H1 (cell line): ENCODE data around the gene EIPR1. TPM values are rescaled to one million over a fixed set of nuclear protein-coding genes. Genes with fewer than 3 reads are reported as not detected.

Experiments
- CTCF ChIA-PET: fragments of 300-600 bp; sonication (Branson Sonifier 250); formaldehyde crosslinking; loops from one replicate; lab custom pipeline; 2021; ENCODE audit not compliant: partially characterized antibody; lab: Charles Lee
- POLR2A ChIA-PET: fragments of 300-600 bp; sonication (Branson Sonifier 250); formaldehyde crosslinking; loops from one replicate; lab custom pipeline; 2021; ENCODE audit warnings: inconsistent platforms; ENCODE audit not compliant: partially characterized antibody; lab: Charles Lee
- DNase-seq, 2 experiments: peaks; one replicate each; pipeline versions ENCODE4 v3.0.0 to v3.0.0-alpha.2; 2010 to 2022; ENCODE audit warnings: low spot score in 2 of 2, low read depth in 1 of 2, mixed read lengths in 1 of 2
- FAIRE-seq: peaks from 2 replicates; lab custom pipeline; 2011; peaks lifted over from hg19 to GRCh38; lab: Jason Lieb, UNC
- H2AFZ ChIP-seq: 2 replicates; pipeline ENCODE4 v1.8.1; 2012; ENCODE audit warnings: low read length, inconsistent platforms
- H2AK5ac ChIP-seq: 2 replicates; pipeline ENCODE4 v1.6.1; 2013; ENCODE audit warnings: low read depth, low read length
- H2BK120ac ChIP-seq: replicated peaks from 2 replicates; pipeline ENCODE3; 2013; ENCODE audit warnings: low read depth, low read length, inconsistent platforms
- H2BK12ac ChIP-seq: 2 replicates; pipeline ENCODE4 v1.6.1; 2013; ENCODE audit warnings: low read depth, low read length
- H2BK15ac ChIP-seq: 2 replicates; pipeline ENCODE4 v1.6.1; 2013; ENCODE audit warnings: low read length
- H2BK20ac ChIP-seq: 2 replicates; pipeline ENCODE4 v1.6.1; 2013; ENCODE audit warnings: low read length
- H2BK5ac ChIP-seq: 2 replicates; pipeline ENCODE4 v1.6.1; 2013; ENCODE audit warnings: low read depth, low read length
- H3K14ac ChIP-seq: 2 replicates; pipeline ENCODE4 v1.6.1; 2013; ENCODE audit warnings: inconsistent platforms; ENCODE audit not compliant: insufficient read length
- H3K18ac ChIP-seq: 2 replicates; pipeline ENCODE4 v1.6.1; 2013; ENCODE audit warnings: low read length; ENCODE audit errors: extremely low read depth
- H3K23ac ChIP-seq: 2 replicates; pipeline ENCODE4 v1.6.1; 2013; ENCODE audit warnings: inconsistent platforms; ENCODE audit not compliant: insufficient read length
- H3K23me2 ChIP-seq: 2 replicates; pipeline ENCODE4 v1.6.1; 2013; ENCODE audit warnings: low read depth, low read length
- H3K27ac ChIP-seq: 2 replicates; pipeline ENCODE4 v1.6.1; 2011; ENCODE audit warnings: low read depth, low read length, inconsistent platforms
- H3K27me3 ChIP-seq, 4 experiments: replicated peaks in 1 of 4; 1 replicate in 1 of 4; 2 replicates in 3 of 4; pipeline versions ENCODE4 v1.6.1 to v1.8.1; 2011 to 2013; ENCODE audit warnings: low read length in 3 of 4, mild to moderate bottlenecking in 3 of 4, inconsistent platforms in 2 of 4, mixed read lengths in 2 of 4, moderate library complexity in 1 of 4; ENCODE audit not compliant: control insufficient read depth in 3 of 4, insufficient read depth in 3 of 4; ENCODE audit errors: extremely low read depth in 1 of 4
- H3K36me3 ChIP-seq, 4 experiments: 2 replicates each; pipeline versions ENCODE4 v1.6.1 to v1.8.1; 2011 to 2013; ENCODE audit warnings: mild to moderate bottlenecking in 4 of 4, low read length in 3 of 4, moderate library complexity in 2 of 4, control low read depth in 1 of 4, inconsistent platforms in 1 of 4; ENCODE audit not compliant: insufficient read depth in 4 of 4, control insufficient read depth in 2 of 4
- H3K4ac ChIP-seq: replicated peaks from 2 replicates; pipeline ENCODE3; 2013; ENCODE audit warnings: low read length, low read depth, mixed read lengths, inconsistent platforms; ENCODE audit not compliant: insufficient read length
- H3K4me1 ChIP-seq, 4 experiments: replicated peaks in 1 of 4; 1 replicate in 1 of 4; 2 replicates in 3 of 4; pipeline versions ENCODE4 v1.6.1 to v1.8.1; 2011 to 2013; ENCODE audit warnings: low read length in 3 of 4, inconsistent platforms in 2 of 4, mixed read lengths in 1 of 4; ENCODE audit not compliant: insufficient read depth in 4 of 4, control insufficient read depth in 3 of 4
- H3K4me2 ChIP-seq, 2 experiments: 2 replicates each; pipeline versions ENCODE4 v1.6.1 to v1.8.1; 2011 to 2013; ENCODE audit warnings: low read depth in 2 of 2, low read length in 2 of 2, control low read depth in 1 of 2, inconsistent platforms in 1 of 2, mild to moderate bottlenecking in 1 of 2; ENCODE audit not compliant: insufficient read depth in 1 of 2
- H3K4me3 ChIP-seq, 4 experiments: fragments of 200-600, 300-600 bp in 1 of 4; sonication (generic), shearing (Covaris generic), sonication (Bioruptor Twin) in 1 of 4; 2 replicates each; pipeline versions ENCODE4 v1.5.1 to v1.8.1; 2011 to 2016; ENCODE audit warnings: low read length in 4 of 4, low read depth in 3 of 4, control low read depth in 2 of 4, inconsistent platforms in 2 of 4, mild to moderate bottlenecking in 2 of 4, mixed read lengths in 1 of 4, moderate library complexity in 1 of 4; ENCODE audit not compliant: insufficient read depth in 2 of 4; ENCODE audit errors: extremely low read depth in 1 of 4
- H3K56ac ChIP-seq: replicated peaks from 2 replicates; pipeline ENCODE3; 2013; ENCODE audit warnings: low read depth, mild to moderate bottlenecking, mixed read lengths, low read length, inconsistent platforms; ENCODE audit not compliant: insufficient read length
- H3K79me1 ChIP-seq: 2 replicates; pipeline ENCODE4 v1.6.1; 2013; ENCODE audit warnings: low read depth, low read length, control low read depth
- H3K79me2 ChIP-seq, 2 experiments: 2 replicates each; pipeline versions ENCODE4 v1.6.1 to v1.8.1; 2012 to 2013; ENCODE audit warnings: low read length in 2 of 2, mild to moderate bottlenecking in 2 of 2, inconsistent platforms in 1 of 2; ENCODE audit not compliant: insufficient read depth in 2 of 2, control insufficient read depth in 1 of 2
- H3K9ac ChIP-seq, 4 experiments: replicated peaks in 1 of 4; 1 replicate in 1 of 4; 2 replicates in 3 of 4; pipeline versions ENCODE4 v1.6.1 to v1.8.1; 2011 to 2013; ENCODE audit warnings: low read depth in 3 of 4, low read length in 3 of 4, control low read depth in 2 of 4, mild to moderate bottlenecking in 2 of 4, moderate library complexity in 2 of 4, inconsistent platforms in 1 of 4; ENCODE audit errors: extremely low read depth in 1 of 4
- H3K9me3 ChIP-seq, 2 experiments: 2 replicates each; pipeline versions ENCODE4 v1.6.1 to v1.8.1; 2012 to 2013; ENCODE audit warnings: mild to moderate bottlenecking in 2 of 2, moderate library complexity in 2 of 2, control low read depth in 1 of 2, inconsistent platforms in 1 of 2, low read depth in 1 of 2, low read length in 1 of 2, mixed read lengths in 1 of 2; ENCODE audit not compliant: insufficient read depth in 2 of 2
- H4K20me1 ChIP-seq, 2 experiments: replicated peaks in 1 of 2; 2 replicates each; pipeline versions ENCODE3 to v1.8.1; 2011 to 2013; ENCODE audit warnings: inconsistent platforms in 2 of 2, low read length in 2 of 2, mild to moderate bottlenecking in 1 of 2; ENCODE audit not compliant: insufficient read depth in 2 of 2, control insufficient read depth in 1 of 2
- H4K5ac ChIP-seq: 2 replicates; pipeline ENCODE4 v1.6.1; 2013; ENCODE audit warnings: low read length, low read depth, mixed read lengths, inconsistent platforms; ENCODE audit not compliant: insufficient read length
- H4K8ac ChIP-seq: 2 replicates; pipeline ENCODE4 v1.8.0; 2013; ENCODE audit warnings: mild to moderate bottlenecking, moderate library complexity, low read length, inconsistent platforms; ENCODE audit not compliant: insufficient read depth; ENCODE audit errors: extremely low read depth
- H4K91ac ChIP-seq: replicated peaks from 2 replicates; pipeline ENCODE3; 2013; ENCODE audit warnings: low read length, mixed read lengths, inconsistent platforms; ENCODE audit not compliant: insufficient read length
- BACH1 ChIP-seq: IDR thresholded peaks from 2 replicates; pipeline ENCODE4 v1.6.1; 2012; ENCODE audit warnings: low read length, improper control_type of control experiment
- BCL11A ChIP-seq, 2 experiments: IDR thresholded peaks; one replicate each; pipeline ENCODE4 v1.6.1; 2011; ENCODE audit warnings: low read depth in 2 of 2, low read length in 2 of 2, mild to moderate bottlenecking in 2 of 2
- CEBPB ChIP-seq: IDR thresholded peaks from 2 replicates; pipeline ENCODE4 v1.6.1; 2012; ENCODE audit warnings: low read depth, low read length
- CTCF ChIP-seq, 3 experiments: IDR thresholded peaks; 1 replicate in 2 of 3; 2 replicates in 1 of 3; pipeline versions ENCODE4 v1.5.1 to v1.6.1; 2011; ENCODE audit warnings: low read length in 3 of 3, mild to moderate bottlenecking in 3 of 3, inconsistent platforms in 2 of 3, low read depth in 1 of 3, moderate library complexity in 1 of 3; ENCODE audit not compliant: insufficient read depth in 1 of 3; ENCODE audit errors: control extremely low read depth in 1 of 3
- GABPA ChIP-seq: IDR thresholded peaks from 2 replicates; pipeline ENCODE4 v1.6.1; 2011; ENCODE audit warnings: mild to moderate bottlenecking, low read length, moderate library complexity, borderline replicate concordance; ENCODE audit not compliant: insufficient read depth
- HDAC2 ChIP-seq, 2 experiments: fragments of 300-600 bp in 1 of 2; sonication (generic) in 1 of 2; IDR thresholded peaks; 2 replicates each; pipeline ENCODE4 v1.6.1; 2011 to 2012; ENCODE audit warnings: low read depth in 2 of 2, low read length in 2 of 2, mild to moderate bottlenecking in 2 of 2, moderate library complexity in 2 of 2, borderline replicate concordance in 1 of 2, inconsistent platforms in 1 of 2
- PHF8 ChIP-seq: fragments of 200-600 bp; sonication (generic); conservative IDR thresholded peaks from 2 replicates; pipeline ENCODE4 v1.7.1; 2012; ENCODE audit warnings: low read depth, mild to moderate bottlenecking, inconsistent platforms, low read length, moderate library complexity
- POLR2AphosphoS5 ChIP-seq: IDR thresholded peaks from 2 replicates; pipeline ENCODE4 v1.6.1; 2011; ENCODE audit warnings: low read depth, low read length
- SIRT6 ChIP-seq: IDR thresholded peaks from one replicate; pipeline ENCODE4 v1.7.1; 2012; ENCODE audit warnings: low read length, inconsistent platforms
- SRF ChIP-seq: IDR thresholded peaks from 2 replicates; pipeline ENCODE4 v1.6.1; 2011; ENCODE audit warnings: mild to moderate bottlenecking, low read depth, low read length, moderate library complexity
- SUZ12 ChIP-seq: fragments of 200-600 bp; sonication (generic); IDR thresholded peaks from 2 replicates; pipeline ENCODE4 v1.6.1; 2012; ENCODE audit warnings: mild to moderate bottlenecking, inconsistent platforms, low read length, moderate library complexity, mixed read lengths
- TAF1 ChIP-seq: IDR thresholded peaks from 2 replicates; pipeline ENCODE4 v1.6.1; 2011; ENCODE audit warnings: mild to moderate bottlenecking, low read depth, low read length
- WGBS, 2 experiments: shearing (Covaris generic) in 1 of 2; methylation state at CpG; one replicate each; pipeline versions ENCODE4 v1.1.6 to v1.1.7; 2013 to 2015; ENCODE audit warnings: low lambda C conversion rate in 2 of 2, mixed read lengths in 2 of 2, inconsistent platforms in 1 of 2, low coverage in 1 of 2, missing lambda C conversion rate in 1 of 2; ENCODE audit not compliant: insufficient replicate concordance in 2 of 2, insufficient coverage in 1 of 2, insufficient read length in 1 of 2; ENCODE audit errors: extremely low coverage in 1 of 2, missing lambda C conversion rate in 1 of 2; 5-methylcytosine and 5-hydroxymethylcytosine counted together
- polyA plus RNA-seq, 7 experiments: library from polyadenylated mRNA; depleted of rRNA in 3 of 7; stranded (reverse) in 5 of 7; unstranded in 2 of 7; fragments of >200 nt in 5 of 7; fragments of 200-250 nt in 2 of 7; gene quantifications; 1 replicate in 5 of 7; 2 replicates in 1 of 7; 4 replicates in 1 of 7; pipeline versions ENCODE4 v1.2.1 to v1.2.3, GENCODE V29; 2011 to 2013; ENCODE audit warnings: missing spikeins in 2 of 7, mixed read lengths in 2 of 7
- total RNA-seq: library from RNA; stranded (reverse); fragmentation: NEBNext Ultra II Directional; extraction: Animal tissue kit (Norgen Biotek cat#: 25700); gene quantifications from 2 replicates; pipeline ENCODE4 v1.2.1, GENCODE V29; 2021

Gene EIPR1
- total and polyA plus RNA-seq, 2 of the 8 experiments (the other 6 are each of a cell fraction or from before 2014, with no cell fraction given): 26.3 to 56.4 TPM

GRCh38 chr2:3294069-3294468 is 83.5 kb downstream of the EIPR1 start:
- peaks cover 4 to 10% of the 10 kb centered on the region in 2 experiments for H4K20me1 ChIP-seq
- no peak overlapping the region for H2BK12ac ChIP-seq
- CTCF ChIA-PET: no interaction called here
- H2BK5ac ChIP-seq: no peak overlapping the region
- no peak overlapping the region for H2BK15ac ChIP-seq
- H2BK20ac ChIP-seq: no peak overlapping the region
- no peak for FAIRE-seq
- H3K36me3 ChIP-seq: no peaks in the 10 kb centered on the region
- peaks cover 11% of the 10 kb centered on the region for H3K79me1 ChIP-seq
- H3K23ac ChIP-seq: no peak overlapping the region
- peaks cover 0 to 6% (median 1%) of the 10 kb centered on the region in 4 experiments; a peak in 2 of 7 replicates for H3K4me1 ChIP-seq
- H3K27ac ChIP-seq: no peak overlapping the region
- no peak overlapping the region for H3K56ac ChIP-seq
- no peaks in the 10 kb centered on the region for H3K9me3 ChIP-seq
- H3K23me2 ChIP-seq: peaks cover 22% of the 10 kb centered on the region; the same call in 1 of the 2 replicates
- no peak overlapping the region for H3K18ac ChIP-seq
- H3K9ac ChIP-seq: no peak overlapping the region
- H2AK5ac ChIP-seq: no peak overlapping the region
- no peak overlapping the region for H3K4me2 ChIP-seq
- no peak overlapping the region for H3K14ac ChIP-seq
- no peak overlapping the region for H4K5ac ChIP-seq
- no peak for DNase-seq
- no peaks in the 10 kb centered on the region for H3K27me3 ChIP-seq
- no peak overlapping the region for H2BK120ac ChIP-seq
- H3K4ac ChIP-seq: no peak overlapping the region
- no peaks in the 10 kb centered on the region; a peak in 2 of 4 replicates for H3K79me2 ChIP-seq
- no peak overlapping the region for H2AFZ ChIP-seq
- POLR2A ChIA-PET: interaction anchor here (1.0 kb wide), 1 partner anchor 9 kb away, joined by 3 read pairs; no protein-coding TSS in a partner anchor
- no peak overlapping the region for H4K8ac ChIP-seq
- no peak overlapping the region for H4K91ac ChIP-seq
- H3K4me3 ChIP-seq: no peak overlapping the region
- WGBS, 2 experiments: 72% methylated on average over 3 of the region's 3 CpGs; no CpG with 5 or more reads in 1 of the 2 experiments
- no peak for TF ChIP-seq SIRT6
- TF ChIP-seq SUZ12: no peak
- no peak for TF ChIP-seq SRF
- TF ChIP-seq BCL11A (IDR thresholded peaks at IDR 0.05; ENCODE audit: low read depth in 2 of 2, low read length in 2 of 2): no peak
- TF ChIP-seq TAF1: no peak
- TF ChIP-seq PHF8: no peak
- TF ChIP-seq HDAC2 (IDR thresholded peaks at IDR 0.05; ENCODE audit: borderline replicate concordance in 1 of 2, low read depth in 2 of 2, low read length in 2 of 2): no peak
- TF ChIP-seq POLR2AphosphoS5: no peak
- TF ChIP-seq CEBPB: no peak
- no peak for TF ChIP-seq GABPA
- no peak for TF ChIP-seq BACH1
- TF ChIP-seq CTCF (IDR thresholded peaks at IDR 0.05; ENCODE audit: control extremely low read depth in 1 of 3, insufficient read depth in 1 of 3, low read depth in 1 of 3, low read length in 3 of 3): no peak
